Amniotic stem cell (primary cell): ENCODE measurements around the gene NMU.
"Not testable (repeated sequence)": the region's sequence is repeated elsewhere in the genome, so short reads cannot be mapped to it uniquely, and the experiment has no call there.

Source experiments
- DNase-seq: peaks from one replicate; lab custom pipeline; 2025; lab: John Stamatoyannopoulos, UW

The NMU gene

DNA sequence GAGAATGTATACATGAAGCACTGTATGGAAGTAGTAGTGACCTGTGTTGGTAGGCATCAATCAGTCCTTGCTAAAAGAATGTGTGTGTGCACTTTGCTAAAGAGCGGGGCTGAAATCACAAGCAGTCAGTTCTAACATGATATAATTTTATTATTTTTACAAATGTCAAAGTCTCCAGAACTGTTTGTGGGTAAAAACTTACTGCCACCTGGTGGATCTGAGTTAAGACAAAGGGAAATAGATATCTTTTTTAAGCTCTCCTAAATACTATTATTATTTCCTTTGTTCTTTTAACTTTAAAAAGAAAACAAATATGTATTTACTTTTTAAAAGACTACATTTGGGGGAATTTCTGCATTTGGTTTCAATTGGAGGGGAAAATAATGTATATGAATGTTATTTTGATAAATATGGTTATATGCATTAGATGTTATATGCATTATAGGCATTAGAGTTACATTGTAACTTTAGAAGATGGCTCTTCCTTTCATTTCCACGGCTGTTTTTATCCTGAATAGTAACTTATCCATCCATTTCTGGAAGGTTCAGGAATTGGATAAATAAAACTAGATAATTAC lies 81.6 kb downstream of the NMU start:
- peak; percentile 15 for DNase-seq

DNA sequence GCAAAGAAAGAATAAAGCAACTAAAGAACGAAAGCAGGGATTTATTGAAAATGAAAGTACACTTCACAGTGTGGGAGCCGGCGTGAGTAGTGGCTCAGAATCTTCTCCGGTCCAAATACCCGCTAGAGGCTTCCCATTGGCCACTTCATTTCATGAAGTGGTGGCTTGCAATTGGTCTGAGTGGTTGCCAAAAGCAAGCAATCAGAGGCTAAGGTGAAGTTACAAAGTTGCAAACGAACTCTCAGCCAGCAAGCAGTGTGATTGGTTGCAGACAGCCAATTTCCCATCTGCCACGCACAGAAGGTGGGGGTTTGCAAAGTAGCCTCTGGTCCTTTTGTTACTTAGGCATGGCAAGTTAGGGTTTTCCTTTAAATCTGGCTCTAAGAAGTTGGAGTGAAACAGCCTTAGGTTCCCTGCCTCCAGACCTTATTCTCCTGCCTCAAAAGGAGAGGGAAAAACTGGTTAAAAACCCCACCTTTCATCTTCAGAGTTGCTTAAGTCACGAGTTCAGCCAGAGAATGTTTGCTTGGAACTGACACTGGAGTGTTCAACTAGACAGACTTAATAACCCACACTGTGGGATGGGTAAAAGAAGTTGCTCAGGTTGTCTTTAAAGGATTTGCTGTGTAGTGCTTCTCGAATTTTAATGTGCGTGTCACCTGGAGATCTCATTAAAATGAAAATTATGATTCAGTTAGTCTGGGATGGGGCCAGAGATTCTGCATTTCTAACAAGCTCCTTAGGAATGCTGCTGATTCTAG lies 82.5 kb downstream of the NMU start:
- DNase-seq = no peak

DNA sequence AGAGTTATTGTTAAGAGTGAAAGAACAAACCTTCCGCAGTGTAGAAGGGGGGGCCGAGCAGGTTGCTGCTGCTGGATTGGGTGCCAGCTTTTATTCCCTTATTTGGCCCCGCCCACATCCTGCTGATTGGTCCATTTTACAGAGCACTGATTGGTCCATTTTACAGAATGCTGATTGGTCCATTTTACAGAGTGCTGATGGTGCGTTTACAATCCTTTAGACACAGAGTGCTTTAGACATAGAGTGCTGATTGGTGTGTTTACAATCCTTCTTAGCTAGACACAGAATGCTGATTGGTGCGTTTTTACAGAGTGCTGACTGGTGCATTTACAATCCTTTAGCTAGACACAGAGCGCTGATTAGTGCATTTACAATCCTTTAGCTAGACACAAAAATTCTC lies 84.1 kb downstream of the NMU start:
- not testable (repeated sequence) for DNase-seq

DNA sequence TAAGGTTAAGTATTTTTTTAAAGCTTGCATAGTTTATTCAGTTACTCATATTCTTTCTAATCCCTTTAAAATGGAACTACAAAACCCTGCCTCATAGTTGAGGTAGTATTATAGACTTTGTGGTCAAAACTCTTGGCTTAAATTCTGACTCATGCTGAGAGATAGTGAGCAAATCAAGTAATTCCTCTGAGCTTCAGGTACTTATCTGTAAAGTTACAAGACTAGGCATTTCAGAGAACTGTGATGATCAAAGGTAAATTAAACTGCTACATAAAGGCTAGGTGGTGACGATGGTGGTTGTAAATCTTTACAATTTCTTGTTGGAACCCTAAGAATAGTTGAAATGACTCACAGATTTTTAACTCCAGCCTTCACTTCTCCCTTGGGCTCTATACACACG lies 86.2 kb downstream of the NMU start:
- DNase-seq = peak; percentile 45

DNA sequence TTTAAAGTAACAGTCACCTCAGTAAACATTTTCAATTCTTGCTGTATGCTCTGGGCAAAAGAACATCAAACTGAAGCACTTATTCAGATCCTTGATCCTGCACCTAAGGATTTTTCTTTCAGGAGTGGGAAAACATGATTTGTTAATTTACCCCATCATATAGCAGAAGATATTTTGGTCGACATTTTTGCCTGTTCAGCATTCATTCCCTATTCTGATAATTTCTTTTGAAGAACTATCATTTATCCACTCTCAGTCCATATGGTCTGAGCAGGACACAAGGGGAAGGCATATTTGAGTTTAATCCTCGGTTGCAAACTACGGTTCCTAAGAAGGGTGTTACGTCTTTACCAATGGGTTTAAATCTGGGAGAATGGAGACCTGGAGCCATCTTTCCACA lies 88.2 kb downstream of the NMU start:
- DNase-seq = no peak

DNA sequence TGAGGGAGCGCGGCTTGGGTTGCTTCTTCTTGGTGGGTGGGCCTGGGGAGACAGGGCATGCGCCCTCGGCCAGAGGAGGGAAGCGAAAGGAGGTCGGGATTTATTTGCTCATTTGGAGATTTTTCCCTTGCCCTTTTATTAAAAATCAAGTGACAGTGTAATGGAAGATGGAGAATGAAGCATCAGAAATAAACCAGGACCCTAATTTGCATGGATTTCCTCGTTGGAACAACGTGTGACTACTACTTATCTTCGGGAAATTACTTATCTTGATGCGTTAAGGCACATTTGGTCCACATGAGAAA lies 88.7 kb downstream of the NMU start:
- DNase-seq = no peak

DNA sequence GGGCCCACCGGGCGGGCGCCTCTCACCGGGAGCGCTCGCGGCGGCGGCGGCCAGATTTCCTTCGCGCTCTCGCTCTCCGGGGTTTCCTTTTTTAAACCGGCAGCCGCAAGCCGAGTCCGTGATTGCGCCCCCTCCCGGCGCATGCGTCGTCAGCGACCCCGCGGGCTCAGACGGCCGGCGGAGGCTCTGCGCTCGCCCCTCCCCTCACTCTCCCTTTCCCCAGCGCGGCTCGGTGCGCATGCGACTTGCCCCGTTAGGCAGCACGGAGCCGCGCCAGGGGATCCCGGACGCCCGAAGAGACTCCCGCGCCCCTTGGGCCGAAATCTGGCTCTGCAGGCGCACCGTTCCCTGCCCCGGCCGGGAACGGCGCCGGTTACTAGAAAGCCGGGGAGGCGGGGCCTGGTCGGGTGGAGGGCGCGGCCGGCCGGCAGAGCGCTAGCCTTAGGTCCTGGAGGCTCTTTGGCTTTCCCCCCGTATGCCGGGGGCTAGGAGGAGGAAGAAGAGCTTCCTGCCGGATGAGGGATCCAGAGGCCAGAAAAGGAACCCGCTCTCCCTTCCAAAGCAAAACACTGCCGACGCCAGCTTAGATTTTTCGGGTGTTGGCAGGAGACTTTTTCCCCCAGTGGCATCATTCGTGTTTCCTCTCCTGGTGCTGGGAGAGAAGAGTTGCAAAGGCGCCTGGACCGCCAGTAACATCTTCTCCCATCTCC lies 89.2 kb downstream of the NMU start, which contains the start of gene CLOCK:
Gene CLOCK (minus strand): TSS at position 154 of the 710 bp plus-strand sequence. CDS start 64,124 bp downstream, outside the sequence.
- peak; percentile 82 for DNase-seq

DNA sequence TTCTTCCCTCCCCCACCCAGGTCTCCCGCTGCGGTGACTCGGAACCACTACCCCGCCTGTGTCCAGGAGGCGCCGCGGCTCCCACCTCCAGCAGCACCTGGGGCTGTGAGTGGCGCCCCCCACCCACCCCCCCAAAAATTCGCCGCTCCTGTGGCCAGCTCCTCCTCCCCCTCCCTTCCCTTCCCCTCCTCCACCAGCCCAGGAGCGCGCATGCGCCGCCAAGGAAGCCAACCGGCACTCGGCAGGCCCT lies 89.7 kb downstream of the NMU start:
- no peak for DNase-seq

DNA sequence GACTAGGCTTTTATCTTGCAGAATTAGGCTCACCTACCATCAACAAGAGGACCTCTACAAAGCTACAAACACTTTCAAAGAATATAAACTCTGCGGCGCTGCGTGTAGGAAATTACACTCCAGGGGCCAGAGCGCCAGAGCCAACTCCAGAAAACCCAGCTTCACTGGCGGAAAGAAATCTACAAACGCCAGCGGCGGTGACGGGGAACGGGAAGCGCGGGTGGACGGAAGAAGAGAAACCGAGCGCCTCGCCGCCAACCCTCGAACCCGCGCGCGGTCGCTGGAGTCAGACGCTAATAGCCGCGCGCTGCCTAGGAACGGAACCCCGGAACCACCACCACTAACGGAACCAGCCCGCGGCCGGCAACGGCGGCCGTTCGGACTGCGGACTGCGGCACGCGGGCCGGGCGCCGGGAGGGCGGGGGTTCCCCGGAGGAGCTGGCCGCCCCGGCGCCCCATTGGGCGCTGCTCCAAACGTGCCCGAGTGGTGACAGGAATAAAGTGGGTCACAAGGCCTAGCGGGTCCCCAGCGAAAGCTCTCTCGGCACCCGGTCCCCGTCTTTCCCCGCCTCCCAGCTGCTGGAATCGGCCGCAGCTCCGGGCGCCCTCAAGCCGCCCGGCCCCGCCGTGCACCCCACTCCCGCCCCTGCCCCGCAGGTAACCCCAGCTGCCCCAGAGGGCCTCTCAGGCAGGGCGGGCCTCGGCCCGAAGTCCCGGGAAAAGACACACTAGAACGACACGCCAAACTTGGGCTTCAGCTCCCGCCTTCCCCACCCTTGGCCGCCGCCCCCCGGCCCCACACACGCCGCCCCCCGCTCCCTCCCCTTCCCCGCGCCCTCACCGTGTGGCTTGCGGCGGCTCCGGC lies 90.2 kb downstream of the NMU start:
- peak; percentile 47 for DNase-seq
